HT1080 (cell line): ENCODE measurements around the gene RC3H1. TPM values are rescaled to one million over a fixed set of nuclear protein-coding genes. Genes with fewer than 3 reads are reported as not detected.
"Not testable (repeated sequence)": the region's sequence is repeated elsewhere in the genome, so short reads cannot be mapped to it uniquely, and the experiment has no call there.

Experiments used
- DNase-seq: peaks from one replicate; pipeline ENCODE4 v3.0.0-alpha.2; 2015; ENCODE audit warnings: low read depth
- total RNA-seq: library from RNA; depleted of rRNA; stranded (reverse); fragments of >200 nt; shearing (Covaris generic); gene quantifications from 2 replicates; pipeline ENCODE4 v1.2.3, GENCODE V29; 2014

Gene RC3H1
- total RNA-seq, 1 experiment from 2014 or later: 22.4 TPM

DNA sequence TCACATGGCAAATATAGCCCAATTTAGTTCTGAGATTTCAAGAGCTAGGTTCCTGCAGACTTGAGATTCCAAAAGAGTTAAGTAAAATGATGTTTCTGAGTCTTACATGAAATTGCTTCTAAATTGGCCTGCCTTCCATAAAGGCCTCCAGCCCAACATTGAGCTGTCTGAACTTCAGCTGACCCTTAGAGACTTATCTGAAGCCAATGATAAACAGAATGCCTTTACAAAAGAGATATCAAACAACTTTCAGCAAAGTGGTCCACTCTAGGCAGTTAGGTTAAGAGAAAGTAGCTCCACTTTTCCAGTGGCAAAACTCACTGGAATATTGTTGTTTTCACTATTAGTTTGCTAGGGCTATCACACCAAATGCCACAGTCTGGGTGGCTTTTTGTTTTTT is 6.3 kb upstream of the RC3H1 start:
- DNase-seq: no peak

GRCh38 chr1:174023440-174023839 is 1.3 kb upstream of the RC3H1 start:
- DNase-seq: peak; percentile 47

GRCh38 chr1:174022976-174023277 is 770 bp upstream of the RC3H1 start:
- no peak for DNase-seq

- DNase-seq: peak; percentile 46
These were observed 522 bp downstream of the RC3H1 start for GRCh38 chr1:174021591-174022079.

- DNase-seq: no peak
These were observed 3.6 kb downstream of the RC3H1 start for GRCh38 chr1:174018565-174018964.

DNA sequence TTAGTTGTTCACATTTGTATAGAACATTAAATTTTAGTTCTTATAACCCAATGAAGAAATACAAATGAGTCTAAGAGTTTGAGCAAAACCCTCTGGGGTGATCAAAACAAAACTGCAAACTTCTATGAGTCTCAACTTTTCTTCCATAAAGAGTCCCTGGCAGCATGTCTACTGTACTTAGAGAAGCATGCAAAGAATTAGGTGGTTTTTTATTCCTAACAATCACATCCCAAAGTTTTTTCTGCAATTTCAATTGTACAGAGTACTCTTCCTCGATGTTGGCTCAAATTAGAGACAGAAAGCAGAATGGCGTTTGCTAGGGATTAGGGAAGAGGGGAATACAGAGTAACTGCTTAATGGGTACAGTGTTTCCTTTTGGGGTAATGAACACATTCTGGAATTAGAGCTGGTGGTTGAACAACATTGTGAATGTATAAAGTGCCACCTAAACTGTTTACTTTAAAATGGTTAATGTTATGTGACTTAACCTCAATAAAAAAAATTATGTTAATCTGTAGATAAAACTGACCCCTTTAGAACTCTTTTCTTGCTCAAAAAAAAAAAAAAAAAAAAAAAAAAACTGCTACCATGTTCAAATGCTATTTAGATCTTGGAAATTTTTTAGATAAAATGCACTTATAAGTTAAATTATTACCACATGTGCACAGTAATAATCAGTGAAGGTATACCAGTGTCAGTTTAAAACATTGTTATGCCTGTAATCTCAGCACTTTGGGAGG is 4.8 kb downstream of the RC3H1 start:
- DNase-seq: no peak

DNA sequence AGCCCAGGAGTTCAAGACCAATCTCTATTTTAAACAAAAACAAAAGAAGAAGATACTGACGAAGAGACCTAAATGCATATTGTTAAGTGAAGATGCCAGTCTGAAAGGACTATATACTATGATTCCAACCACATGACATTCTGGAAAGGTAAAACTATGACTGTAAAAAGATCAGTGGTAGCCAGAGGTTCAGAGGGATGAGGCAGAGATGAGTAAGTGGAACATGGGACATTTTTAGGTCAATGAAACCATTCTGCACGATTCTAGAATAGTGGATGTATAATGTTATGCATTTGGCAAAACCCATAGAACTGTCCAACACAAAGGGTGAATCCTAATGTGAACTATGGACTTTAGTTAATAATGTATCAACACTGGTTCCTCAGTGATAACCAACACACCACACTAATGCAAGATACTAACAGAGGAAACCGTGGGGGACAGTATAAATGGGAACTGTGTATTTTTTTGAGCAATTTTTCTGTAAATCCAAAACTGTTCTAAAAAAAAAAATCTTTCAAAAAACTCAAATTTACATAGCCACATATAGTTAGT is 8.2 kb downstream of the RC3H1 start:
- no peak for DNase-seq

GRCh38 chr1:174008979-174009378 is 13.2 kb downstream of the RC3H1 start:
- no peak for DNase-seq

- DNase-seq: no peak
These were observed 13.9 kb downstream of the RC3H1 start for GRCh38 chr1:174008269-174008668.

GRCh38 chr1:174007851-174008250 is 14.3 kb downstream of the RC3H1 start:
- peak; percentile 30 for DNase-seq

GRCh38 chr1:174005032-174005431 is 17.1 kb downstream of the RC3H1 start:
- DNase-seq: no peak

DNA sequence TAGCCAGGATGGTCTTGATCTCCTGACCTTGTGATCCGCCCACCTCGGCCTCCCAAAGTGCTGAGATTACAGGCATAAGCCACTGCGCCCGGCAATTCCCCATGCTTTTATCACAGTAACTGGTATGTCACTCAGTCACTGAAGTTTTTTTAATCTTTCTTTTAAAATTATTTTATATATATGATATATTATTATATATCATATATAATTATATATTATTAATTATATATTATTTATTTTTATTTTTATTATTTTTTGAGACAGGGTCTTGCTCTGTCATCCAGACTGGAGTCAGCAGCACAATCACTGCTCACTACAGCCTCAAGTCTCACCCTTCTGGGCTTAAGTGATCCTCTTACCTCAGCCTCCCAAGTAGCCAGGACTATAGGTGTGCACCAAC is 18.3 kb downstream of the RC3H1 start:
- no peak for DNase-seq

GRCh38 chr1:174001573-174001972 is 20.6 kb downstream of the RC3H1 start:
- no peak for DNase-seq

DNA sequence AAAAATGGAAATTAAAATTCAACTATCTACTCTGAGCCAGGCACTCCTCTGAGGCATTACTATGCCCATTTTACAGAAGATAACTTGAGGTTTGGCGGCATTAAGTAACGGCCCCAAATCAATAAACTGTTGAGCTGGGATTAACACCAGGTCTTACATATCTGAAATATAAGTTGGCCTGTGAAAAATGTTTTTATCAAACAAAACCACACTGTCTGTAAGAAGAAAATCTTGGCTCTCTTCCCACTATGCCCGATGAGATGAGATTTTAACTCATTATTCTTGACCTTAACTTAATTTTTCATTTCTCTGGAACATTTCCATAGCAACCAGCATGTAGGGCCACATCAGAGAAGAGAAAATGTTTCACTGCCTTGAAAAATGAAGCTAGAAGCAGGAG is 21.8 kb downstream of the RC3H1 start:
- DNase-seq: no peak

GRCh38 chr1:173997791-173998190 is 24.4 kb downstream of the RC3H1 start:
- no peak for DNase-seq

- DNase-seq: no peak
These were observed 25.2 kb downstream of the RC3H1 start for GRCh38 chr1:173996995-173997394.

DNA sequence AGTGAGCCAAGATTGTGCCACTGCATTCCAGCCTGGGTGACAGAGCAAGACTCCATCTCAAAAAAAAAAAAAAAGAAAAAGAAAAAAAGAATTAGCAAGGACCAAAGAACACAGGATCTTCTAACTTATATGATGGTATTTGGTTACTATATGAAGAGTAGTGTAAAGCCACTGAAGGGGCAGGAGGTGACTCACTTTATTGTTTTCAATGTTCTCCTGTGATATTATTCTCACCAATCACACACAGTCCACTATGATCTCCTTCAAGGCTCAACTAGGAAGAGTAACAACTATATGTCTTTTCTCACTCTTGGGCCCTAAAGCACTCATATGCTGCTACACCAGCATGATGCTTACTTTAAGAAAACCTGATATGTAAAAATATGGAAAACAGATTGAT is 26.7 kb downstream of the RC3H1 start:
- DNase-seq: peak; percentile 16

- DNase-seq: not testable (repeated sequence)
These were observed 28.2 kb downstream of the RC3H1 start for GRCh38 chr1:173993948-173994347.

DNA sequence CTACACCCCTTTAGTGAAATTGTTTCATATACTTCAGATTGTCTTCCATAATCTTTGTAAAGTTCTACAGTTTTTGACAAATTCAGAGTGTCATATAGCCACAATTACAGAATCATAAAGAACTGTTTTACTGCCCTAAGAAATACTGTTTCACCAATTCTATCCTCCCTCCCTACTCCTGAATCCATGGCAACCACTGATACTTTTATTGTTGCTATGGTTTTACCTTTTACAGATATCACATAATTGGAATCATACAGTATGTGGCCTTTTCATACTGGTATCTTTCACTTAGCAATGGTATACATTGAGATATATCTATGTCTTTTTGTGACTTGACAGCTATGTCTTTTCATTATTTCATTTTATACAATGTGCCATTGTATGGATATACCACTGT is 34.1 kb downstream of the RC3H1 start:
- DNase-seq: no peak

- no peak for DNase-seq
These were observed 35.2 kb downstream of the RC3H1 start for GRCh38 chr1:173986951-173987350.

- no peak for DNase-seq
These were observed 51.9 kb downstream of the RC3H1 start for GRCh38 chr1:173970252-173970651.

- not testable (repeated sequence) for DNase-seq
These were observed 56.3 kb downstream of the RC3H1 start for GRCh38 chr1:173965896-173966295.

DNA sequence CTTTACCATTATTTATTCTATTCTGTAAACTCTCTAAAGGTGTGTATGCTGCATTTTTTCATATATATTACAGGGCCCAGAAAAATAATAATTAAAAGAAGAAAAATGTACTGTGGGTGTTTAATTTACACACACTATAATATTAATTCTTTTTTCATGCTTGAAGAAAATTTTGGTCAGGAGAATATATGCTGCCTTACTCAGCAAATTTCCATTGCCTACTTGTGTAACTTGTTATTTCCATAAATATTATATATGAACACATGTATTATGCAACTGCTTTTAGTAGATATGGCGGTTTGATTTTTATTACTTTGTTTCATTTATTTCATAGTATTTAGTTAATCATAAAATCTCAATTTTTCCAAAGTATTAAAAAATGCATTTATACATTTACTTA is 58.7 kb downstream of the RC3H1 start:
- no peak for DNase-seq
